Natural killer cell treated with Interleukin-12 subunit alpha and Interleukin-12 subunit beta and Interleukin-15 and Interleukin-18, amount 100 ng/mL, for 72 hours (primary cell): ENCODE results near the gene CARD9. TPM values are rescaled to one million over a fixed set of nuclear protein-coding genes. Genes with fewer than 3 reads are reported as not detected.

ENCODE experiments used
- ATAC-seq, 2 donors: fragments of 150-1000 bp; cut with Tn5 transposase in 1 of 2; sonication (Bioruptor Pico), chemical (Tn5 transposase) in 1 of 2; 2 replicates each; pipeline ENCODE4 v1.10.0; 2021
- DNase-seq: peaks from one replicate; pipeline ENCODE4 v3.0.0; 2022; ENCODE audit warnings: low spot score
- H3K27ac Mint-ChIP-seq, 2 donors: 1 replicate in 1 of 2; 2 replicates in 1 of 2; pipeline ENCODE4 v1.8.0; 2022; ENCODE audit warnings: mixed read lengths in 2 of 2, mild to moderate bottlenecking in 1 of 2, moderate library complexity in 1 of 2
- H3K27me3 Mint-ChIP-seq, 2 donors: 1 replicate in 1 of 2; 2 replicates in 1 of 2; pipeline ENCODE4 v1.8.0; 2022; ENCODE audit warnings: mixed read lengths in 2 of 2
- H3K36me3 Mint-ChIP-seq: one replicate; pipeline ENCODE4 v1.8.0; 2022; ENCODE audit warnings: mixed read lengths
- H3K4me1 Mint-ChIP-seq, 2 donors: 1 replicate in 1 of 2; 2 replicates in 1 of 2; pipeline ENCODE4 v1.8.0; 2022; ENCODE audit warnings: low read depth in 2 of 2, mixed read lengths in 2 of 2, mild to moderate bottlenecking in 1 of 2
- H3K4me3 Mint-ChIP-seq: one replicate; pipeline ENCODE4 v1.8.0; 2022; ENCODE audit warnings: mixed read lengths
- H3K9me3 Mint-ChIP-seq: 2 replicates; pipeline ENCODE4 v1.8.0; 2022; ENCODE audit warnings: mixed read lengths
- total RNA-seq, 2 donors: library from RNA; stranded (reverse); gene quantifications; one replicate each; pipeline ENCODE4 v1.2.3, GENCODE V29; 2022

The CARD9 gene
- total RNA-seq, 2 donors from 2014 or later = 2.8 to 9.4 TPM

- Mint-ChIP-seq H3K9me3 (no peaks in the 10 kb centered on the region), H3K27ac (no peak overlapping the region), H3K4me1 (no peaks in the 10 kb centered on the region), H3K4me3 (no peak overlapping the region), H3K36me3 (no peaks in the 10 kb centered on the region), H3K27me3 (no peaks in the 10 kb centered on the region)
- no peak for DNase-seq
- no peak for ATAC-seq
Measured at GRCh38 chr9:136347472-136348256, 25.8 kb downstream of the CARD9 start.

GRCh38 chr9:136346927-136347465 lies 26.5 kb downstream of the CARD9 start:
- Mint-ChIP-seq H3K36me3 (no peaks in the 10 kb centered on the region), H3K4me1 (no peaks in the 10 kb centered on the region), H3K9me3 (no peaks in the 10 kb centered on the region), H3K27me3 (no peaks in the 10 kb centered on the region), H3K4me3 (no peak overlapping the region), H3K27ac (no peak overlapping the region)
- ATAC-seq (no peak), DNase-seq (no peak)

GRCh38 chr9:136346157-136346481 lies 27.4 kb downstream of the CARD9 start:
- DNase-seq = no peak
- Mint-ChIP-seq H3K27me3 (no peaks in the 10 kb centered on the region), H3K27ac (no peak overlapping the region), H3K4me3 (no peak overlapping the region), H3K36me3 (no peaks in the 10 kb centered on the region), H3K4me1 (no peaks in the 10 kb centered on the region), H3K9me3 (no peaks in the 10 kb centered on the region)
- ATAC-seq = no peak

- no peak for DNase-seq
- H3K4me3 Mint-ChIP-seq = no peak overlapping the region
- H3K9me3 Mint-ChIP-seq = no peaks in the 10 kb centered on the region
- no peaks in the 10 kb centered on the region for H3K36me3 Mint-ChIP-seq
- no peaks in the 10 kb centered on the region for H3K27me3 Mint-ChIP-seq
- no peak for ATAC-seq
- no peaks in the 10 kb centered on the region for H3K4me1 Mint-ChIP-seq
- H3K27ac Mint-ChIP-seq = no peak overlapping the region
Measured at GRCh38 chr9:136345281-136346156, 27.9 kb downstream of the CARD9 start.

- no peaks in the 10 kb centered on the region for H3K4me1 Mint-ChIP-seq
- no peak for ATAC-seq
- H3K9me3 Mint-ChIP-seq = no peaks in the 10 kb centered on the region
- no peaks in the 10 kb centered on the region for H3K36me3 Mint-ChIP-seq
- no peak for DNase-seq
- no peaks in the 10 kb centered on the region for H3K27me3 Mint-ChIP-seq
- H3K4me3 Mint-ChIP-seq = no peak overlapping the region
- no peak overlapping the region for H3K27ac Mint-ChIP-seq
Measured at GRCh38 chr9:136344544-136345280, 28.8 kb downstream of the CARD9 start.

GRCh38 chr9:136343884-136344269 lies 29.6 kb downstream of the CARD9 start:
- ATAC-seq (no peak), DNase-seq (no peak)
- no peaks in the 10 kb centered on the region for H3K4me1 Mint-ChIP-seq
- H3K36me3 Mint-ChIP-seq = no peaks in the 10 kb centered on the region
- no peaks in the 10 kb centered on the region for H3K27me3 Mint-ChIP-seq
- H3K27ac Mint-ChIP-seq = no peak overlapping the region
- H3K9me3 Mint-ChIP-seq = no peaks in the 10 kb centered on the region
- H3K4me3 Mint-ChIP-seq = no peak overlapping the region

DNA sequence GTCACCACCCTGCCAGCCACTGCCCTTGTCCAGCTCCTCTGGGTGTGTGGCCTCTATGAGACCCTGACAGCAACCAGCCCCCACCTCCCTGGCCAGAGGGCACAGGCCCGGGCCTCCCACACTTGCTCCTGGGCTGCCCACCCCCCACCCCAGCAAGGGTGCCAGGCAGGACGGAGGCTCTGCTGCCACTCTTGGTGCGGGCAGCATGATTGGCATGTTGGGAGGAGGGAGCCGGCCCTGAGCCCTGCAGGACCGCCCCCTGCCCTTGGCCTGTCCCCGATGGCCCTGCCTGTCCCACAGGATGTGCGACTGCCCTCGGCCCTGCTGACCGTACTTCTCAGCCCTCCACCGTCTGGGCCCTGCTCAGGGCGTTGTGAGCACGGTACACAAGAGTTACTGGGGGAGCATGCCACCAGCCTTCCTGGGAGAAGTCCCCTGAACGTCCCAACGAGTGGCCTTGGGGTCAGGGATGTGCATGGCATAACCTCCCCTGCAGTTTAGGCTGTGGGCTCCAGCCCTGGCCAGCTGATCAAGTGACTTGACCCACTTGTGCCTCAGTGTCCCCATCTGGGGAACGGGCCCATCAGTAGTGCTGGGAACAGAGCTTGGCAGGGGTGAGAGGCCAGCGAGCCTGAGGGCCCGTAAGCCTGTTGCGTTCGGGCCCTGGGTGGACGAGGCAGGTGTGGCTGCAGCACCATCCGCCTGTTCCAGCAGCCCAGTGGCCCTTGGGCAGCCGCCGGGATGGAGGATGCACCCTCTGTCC lies 30.2 kb downstream of the CARD9 start:
- H3K36me3 Mint-ChIP-seq = no peaks in the 10 kb centered on the region
- H3K27me3 Mint-ChIP-seq = no peaks in the 10 kb centered on the region
- H3K9me3 Mint-ChIP-seq = no peaks in the 10 kb centered on the region
- DNase-seq (no peak), ATAC-seq (no peak)
- H3K27ac Mint-ChIP-seq = no peak overlapping the region
- H3K4me3 Mint-ChIP-seq = no peak overlapping the region
- H3K4me1 Mint-ChIP-seq = no peaks in the 10 kb centered on the region

DNA sequence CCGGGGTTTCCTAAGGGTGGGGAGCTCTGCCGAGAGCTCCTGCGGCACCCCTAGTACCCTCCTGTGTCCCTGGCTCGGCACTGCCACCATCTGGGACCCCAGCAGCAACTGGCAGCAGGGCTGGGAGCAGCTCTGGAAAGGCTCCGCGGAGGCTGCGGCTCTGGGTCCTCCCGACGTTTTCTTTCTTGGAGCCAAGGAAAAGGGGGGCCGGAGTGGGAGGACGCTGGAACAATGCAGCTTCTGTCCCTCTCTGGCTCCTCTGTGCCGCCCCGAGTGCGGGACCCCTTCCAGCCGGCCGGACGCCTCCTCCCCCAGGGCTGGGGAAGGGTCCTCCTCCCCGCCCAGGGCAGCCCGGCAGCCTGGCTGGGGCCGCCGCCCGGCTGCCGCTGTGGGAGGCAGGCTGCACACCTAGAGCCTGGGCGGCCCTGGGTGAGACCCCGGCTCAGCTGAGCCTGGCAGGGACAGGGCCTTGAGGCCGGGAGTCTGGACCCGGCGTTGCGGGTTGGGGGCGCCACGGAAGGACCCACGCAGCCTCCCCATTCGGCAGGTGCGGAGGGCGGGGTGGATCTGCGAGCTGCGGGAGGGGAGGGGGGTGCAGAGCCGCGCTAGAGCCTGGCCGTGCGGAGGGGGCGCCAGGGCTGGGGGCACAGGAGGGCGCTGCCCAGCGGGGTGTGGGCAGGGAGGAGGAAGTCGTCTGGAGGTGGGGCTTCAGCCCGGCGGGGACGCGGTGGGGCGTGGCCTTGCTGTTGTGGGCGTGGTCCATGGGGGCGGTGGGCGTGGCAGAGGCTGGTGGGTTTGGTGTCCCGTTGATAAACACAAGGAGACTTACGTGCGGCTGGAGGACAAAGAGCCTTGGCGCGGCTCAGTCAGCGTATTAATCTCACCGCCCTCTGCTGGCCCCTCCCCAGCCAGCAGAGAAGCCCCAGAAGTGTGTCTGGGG lies 31.0 kb downstream of the CARD9 start:
- H3K9me3 Mint-ChIP-seq = no peaks in the 10 kb centered on the region
- H3K36me3 Mint-ChIP-seq = no peaks in the 10 kb centered on the region
- no peak overlapping the region for H3K4me3 Mint-ChIP-seq
- DNase-seq (no peak), ATAC-seq (peak; percentile 67 to 83)
- H3K4me1 Mint-ChIP-seq = no peaks in the 10 kb centered on the region
- no peaks in the 10 kb centered on the region for H3K27me3 Mint-ChIP-seq
- H3K27ac Mint-ChIP-seq = no peak overlapping the region

DNA sequence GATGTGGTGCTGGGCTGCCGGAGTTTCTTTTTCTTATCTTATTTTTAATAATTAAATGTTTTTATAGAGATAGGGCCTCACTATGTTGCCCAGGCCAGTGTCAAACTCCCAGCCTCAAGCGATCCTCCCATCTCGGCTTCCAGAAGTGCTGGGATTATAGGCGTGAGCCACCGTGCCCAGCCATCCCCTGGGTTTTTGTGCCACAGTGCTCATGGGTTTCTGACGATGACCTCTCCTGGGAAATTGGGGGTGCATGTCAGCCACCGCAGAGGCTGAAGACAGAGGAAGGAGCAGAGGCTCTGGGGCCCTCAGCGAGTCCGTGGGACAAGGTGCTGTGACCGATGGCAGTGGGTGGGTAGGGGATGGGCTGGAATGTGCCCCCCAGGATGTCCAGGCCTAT lies 31.7 kb downstream of the CARD9 start:
- DNase-seq (no peak), ATAC-seq (no peak)
- no peaks in the 10 kb centered on the region for H3K4me1 Mint-ChIP-seq
- H3K36me3 Mint-ChIP-seq = no peaks in the 10 kb centered on the region
- H3K27ac Mint-ChIP-seq = no peak overlapping the region
- H3K9me3 Mint-ChIP-seq = no peaks in the 10 kb centered on the region
- H3K27me3 Mint-ChIP-seq = no peaks in the 10 kb centered on the region
- no peak overlapping the region for H3K4me3 Mint-ChIP-seq

GRCh38 chr9:136341042-136341655 lies 32.3 kb downstream of the CARD9 start:
- H3K4me3 Mint-ChIP-seq = no peak overlapping the region
- no peak for ATAC-seq
- H3K27ac Mint-ChIP-seq = no peak overlapping the region

GRCh38 chr9:136340356-136341041 lies 33.0 kb downstream of the CARD9 start:
- ATAC-seq (no peak), DNase-seq (no peak)
- Mint-ChIP-seq H3K4me1 (no peaks in the 10 kb centered on the region), H3K9me3 (no peaks in the 10 kb centered on the region), H3K4me3 (no peak overlapping the region), H3K27ac (no peak overlapping the region), H3K36me3 (no peaks in the 10 kb centered on the region), H3K27me3 (no peaks in the 10 kb centered on the region)

More at GRCh38 chr9:136341042-136341655, 32.3 kb downstream of the CARD9 start:
- no peaks in the 10 kb centered on the region for H3K27me3 Mint-ChIP-seq
- H3K36me3 Mint-ChIP-seq = no peaks in the 10 kb centered on the region
- DNase-seq = no peak
- no peaks in the 10 kb centered on the region for H3K4me1 Mint-ChIP-seq
- H3K9me3 Mint-ChIP-seq = no peaks in the 10 kb centered on the region

DNA sequence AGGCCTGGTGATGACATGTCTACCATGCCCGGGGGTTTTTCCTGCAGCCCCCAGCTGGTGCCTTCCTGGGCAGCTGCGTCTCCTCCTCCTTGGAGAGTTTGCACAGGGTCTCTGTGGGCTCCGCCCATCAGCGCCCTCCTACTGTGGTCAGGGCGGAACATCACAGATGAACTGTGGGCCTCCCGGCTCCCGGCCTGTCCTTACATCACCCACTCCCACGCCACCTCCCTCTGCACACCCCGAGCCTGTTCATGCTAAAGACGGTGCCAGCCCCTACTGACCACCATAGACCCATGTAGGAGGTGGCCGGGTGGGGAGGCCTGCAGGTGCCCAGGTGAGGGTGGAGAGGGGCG lies 33.5 kb downstream of the CARD9 start:
- H3K36me3 Mint-ChIP-seq = no peaks in the 10 kb centered on the region
- DNase-seq (no peak), ATAC-seq (no peak)
- H3K4me3 Mint-ChIP-seq = no peak overlapping the region
- no peaks in the 10 kb centered on the region for H3K27me3 Mint-ChIP-seq
- H3K27ac Mint-ChIP-seq = no peak overlapping the region
- no peaks in the 10 kb centered on the region for H3K4me1 Mint-ChIP-seq
- H3K9me3 Mint-ChIP-seq = no peaks in the 10 kb centered on the region
